Measurements from ENCODE around the gene KLRK1.
A peak's percentile ranks its signal among the peaks of the same experiment; 100 is the strongest.

KLRK1 gene

GRCh38 chr12:10361084-10361483, 28.8 kb downstream of the KLRK1 start (continued):
- no peak for TF ChIP-seq ZBTB10 (tag by site-specific recombination; IDR thresholded peaks at IDR 0.05)
- no peak for TF ChIP-seq ZFP3 (tag by site-specific recombination; IDR thresholded peaks at IDR 0.05; ENCODE audit: low read depth)

- TF ChIP-seq ZNF311 (tag by site-specific recombination; IDR thresholded peaks at IDR 0.05; ENCODE audit: borderline replicate concordance) (no peak), ZFHX2 (tag by site-specific recombination; conservative IDR thresholded peaks at IDR 0.05) (no peak), ZNF175 (tag by site-specific recombination; IDR thresholded peaks at IDR 0.05) (no peak), ZNF114 (tag by site-specific recombination; IDR thresholded peaks at IDR 0.05) (no peak)
- Histone ChIP-seq H3K36me3 (ENCODE audit: control insufficient read depth in 2 of 2, insufficient read depth in 1 of 2, low read length in 2 of 2) (no peaks in the 10 kb centered on the region), H3K4me1 (ENCODE audit: control insufficient read depth, insufficient read depth, low read length) (peaks cover 16% of the 10 kb centered on the region), H3K9me3 (ENCODE audit: control insufficient read depth, insufficient read depth, low read depth, low read length) (no peaks in the 10 kb centered on the region), H3K27ac (ENCODE audit: extremely low read depth, low read depth, low read length) (no peak overlapping the region), H3K4me3 (ENCODE audit: low read depth, low read length) (no peak overlapping the region)
- CTCF ChIA-PET, result no interaction called here
- POLR2A ChIA-PET, result no interaction called here
Measured at GRCh38 chr12:10358969-10359368, 30.9 kb downstream of the KLRK1 start.

- no peak overlapping the region for H3K27ac ChIP-seq (ENCODE audit: extremely low read depth, low read depth, low read length)
- peaks cover 16% of the 10 kb centered on the region for H3K4me1 ChIP-seq (ENCODE audit: control insufficient read depth, insufficient read depth, low read length)
- no peak for TF ChIP-seq ZSCAN18 (tag by site-specific recombination; IDR thresholded peaks at IDR 0.05)
- H3K36me3 ChIP-seq (ENCODE audit: control insufficient read depth in 2 of 2, insufficient read depth in 1 of 2, low read length in 2 of 2), result no peaks in the 10 kb centered on the region
- ChIA-PET POLR2A (no interaction called here), CTCF (no interaction called here)
- no peaks in the 10 kb centered on the region for H3K9me3 ChIP-seq (ENCODE audit: control insufficient read depth, insufficient read depth, low read depth, low read length)
- no peak overlapping the region for H3K4me3 ChIP-seq (ENCODE audit: low read depth, low read length)
Measured at GRCh38 chr12:10358131-10358530, 31.7 kb downstream of the KLRK1 start.

GRCh38 chr12:10354502-10354901, 35.3 kb downstream of the KLRK1 start:
- peaks cover 2% of the 10 kb centered on the region; the same call in 1 of the 2 replicates for H3K4me1 ChIP-seq (ENCODE audit: control insufficient read depth, insufficient read depth, low read length)
- ChIA-PET POLR2A (no interaction called here), CTCF (no interaction called here)
- H3K36me3 ChIP-seq (ENCODE audit: control insufficient read depth in 2 of 2, insufficient read depth in 1 of 2, low read length in 2 of 2), result no peaks in the 10 kb centered on the region
- H3K27ac ChIP-seq (ENCODE audit: extremely low read depth, low read depth, low read length), result no peak overlapping the region
- H3K9me3 ChIP-seq (ENCODE audit: control insufficient read depth, insufficient read depth, low read depth, low read length), result no peaks in the 10 kb centered on the region
- H3K4me3 ChIP-seq (ENCODE audit: low read depth, low read length), result no peak overlapping the region
- TF ChIP-seq ZNF404 (tag by site-specific recombination; IDR thresholded peaks at IDR 0.05) (no peak), ZNF274 (IDR thresholded peaks at IDR 0.05; ENCODE audit: low read length) (no peak), ZNF274 (tag by site-specific recombination; IDR thresholded peaks at IDR 0.05; ENCODE audit: borderline replicate concordance) (no peak), YY2 (tag by site-specific recombination; IDR thresholded peaks at IDR 0.05) (no peak), ZNF18 (tag by site-specific recombination; IDR thresholded peaks at IDR 0.05) (no peak), ZBTB48 (tag by site-specific recombination; IDR thresholded peaks at IDR 0.05) (peak; percentile 43; the same call in 1 of the 2 replicates), ZNF561 (tag by site-specific recombination; IDR thresholded peaks at IDR 0.05; ENCODE audit: borderline replicate concordance) (no peak), ZNF341 (tag by site-specific recombination; IDR thresholded peaks at IDR 0.05; ENCODE audit: low read depth) (peak; percentile 48), ZNF585B (tag by site-specific recombination; IDR thresholded peaks at IDR 0.05) (peak; percentile 23; the same call in 1 of the 2 replicates), ZNF423 (tag by site-specific recombination; IDR thresholded peaks at IDR 0.05) (no peak), IKZF3 (tag by site-specific recombination; IDR thresholded peaks at IDR 0.05) (no peak), ZNF280D (tag by site-specific recombination; IDR thresholded peaks at IDR 0.05) (no peak), ZNF629 (tag by site-specific recombination; IDR thresholded peaks at IDR 0.05) (no peak), ZNF175 (tag by site-specific recombination; IDR thresholded peaks at IDR 0.05) (no peak), ZNF449 (tag by site-specific recombination; IDR thresholded peaks at IDR 0.05) (peak; percentile 74; the same call in 1 of the 2 replicates)

Data from HEK293 (cell line).